Transverse colon (tissue), 4 donors: ENCODE data around the gene N4BP2L2.

Experiments
- CTCF ChIP-seq, 5 experiments: fragments of 200-600 bp in 3 of 5; fragments of 450-650 bp in 2 of 5; sonication (generic) in 3 of 5; IDR thresholded peaks; 1 replicate in 2 of 5; 2 replicates in 3 of 5; pipeline ENCODE4 v1.5.1; 2016 to 2017; ENCODE audit warnings: antibody characterized with exemption in 5 of 5, inconsistent platforms in 3 of 5, mild to moderate bottlenecking in 2 of 5, moderate library complexity in 1 of 5
- POLR2A ChIP-seq: fragments of 450-650 bp; IDR thresholded peaks from one replicate; pipeline ENCODE4 v1.6.1; 2016; ENCODE audit warnings: antibody characterized with exemption, mild to moderate bottlenecking, moderate library complexity
- POLR2AphosphoS5 ChIP-seq, 3 donors: sonication (generic); formaldehyde crosslinking; IDR thresholded peaks; one replicate each; pipeline ENCODE4 v1.6.1; 2016; ENCODE audit warnings: antibody characterized with exemption in 3 of 3

GRCh38 chr13:32432856-32433255, 105.7 kb downstream of the N4BP2L2 start:
- TF ChIP-seq POLR2A (no peak), CTCF (IDR thresholded peaks at IDR 0.05) (no peak), POLR2AphosphoS5 (IDR thresholded peaks at IDR 0.05) (no peak)
